Measurements from ENCODE around the gene NECTIN1.

- TF ChIP-seq EZH2 (IDR thresholded peaks at IDR 0.05) (no peak), POLR2A (IDR thresholded peaks at IDR 0.05; ENCODE audit: borderline replicate concordance, extremely low read depth, insufficient read depth, insufficient read length) (no peak), SRF (IDR thresholded peaks at IDR 0.05; ENCODE audit: low read depth) (no peak), YY1 (IDR thresholded peaks at IDR 0.05; ENCODE audit: extremely low read depth, insufficient replicate concordance, low read depth, low read length) (no peak), POLR2AphosphoS5 (IDR thresholded peaks at IDR 0.05; ENCODE audit: low read depth, low read length) (no peak), JUND (IDR thresholded peaks at IDR 0.05) (no peak), MAX (IDR thresholded peaks at IDR 0.05) (no peak), ZFX (IDR thresholded peaks at IDR 0.05) (no peak)
- TF ChIP-seq, protein P1, sequence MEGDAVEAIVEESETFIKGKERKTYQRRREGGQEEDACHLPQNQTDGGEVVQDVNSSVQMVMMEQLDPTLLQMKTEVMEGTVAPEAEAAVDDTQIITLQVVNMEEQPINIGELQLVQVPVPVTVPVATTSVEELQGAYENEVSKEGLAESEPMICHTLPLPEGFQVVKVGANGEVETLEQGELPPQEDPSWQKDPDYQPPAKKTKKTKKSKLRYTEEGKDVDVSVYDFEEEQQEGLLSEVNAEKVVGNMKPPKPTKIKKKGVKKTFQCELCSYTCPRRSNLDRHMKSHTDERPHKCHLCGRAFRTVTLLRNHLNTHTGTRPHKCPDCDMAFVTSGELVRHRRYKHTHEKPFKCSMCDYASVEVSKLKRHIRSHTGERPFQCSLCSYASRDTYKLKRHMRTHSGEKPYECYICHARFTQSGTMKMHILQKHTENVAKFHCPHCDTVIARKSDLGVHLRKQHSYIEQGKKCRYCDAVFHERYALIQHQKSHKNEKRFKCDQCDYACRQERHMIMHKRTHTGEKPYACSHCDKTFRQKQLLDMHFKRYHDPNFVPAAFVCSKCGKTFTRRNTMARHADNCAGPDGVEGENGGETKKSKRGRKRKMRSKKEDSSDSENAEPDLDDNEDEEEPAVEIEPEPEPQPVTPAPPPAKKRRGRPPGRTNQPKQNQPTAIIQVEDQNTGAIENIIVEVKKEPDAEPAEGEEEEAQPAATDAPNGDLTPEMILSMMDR (IDR thresholded peaks at IDR 0.05 in 2 of 3, conservative IDR thresholded peaks at IDR 0.05 in 1 of 3; ENCODE audit: borderline replicate concordance in 1 of 3, insufficient read depth in 1 of 3, low read depth in 2 of 3, low read length in 2 of 3), result no peak
- TF ChIP-seq, protein P2, sequence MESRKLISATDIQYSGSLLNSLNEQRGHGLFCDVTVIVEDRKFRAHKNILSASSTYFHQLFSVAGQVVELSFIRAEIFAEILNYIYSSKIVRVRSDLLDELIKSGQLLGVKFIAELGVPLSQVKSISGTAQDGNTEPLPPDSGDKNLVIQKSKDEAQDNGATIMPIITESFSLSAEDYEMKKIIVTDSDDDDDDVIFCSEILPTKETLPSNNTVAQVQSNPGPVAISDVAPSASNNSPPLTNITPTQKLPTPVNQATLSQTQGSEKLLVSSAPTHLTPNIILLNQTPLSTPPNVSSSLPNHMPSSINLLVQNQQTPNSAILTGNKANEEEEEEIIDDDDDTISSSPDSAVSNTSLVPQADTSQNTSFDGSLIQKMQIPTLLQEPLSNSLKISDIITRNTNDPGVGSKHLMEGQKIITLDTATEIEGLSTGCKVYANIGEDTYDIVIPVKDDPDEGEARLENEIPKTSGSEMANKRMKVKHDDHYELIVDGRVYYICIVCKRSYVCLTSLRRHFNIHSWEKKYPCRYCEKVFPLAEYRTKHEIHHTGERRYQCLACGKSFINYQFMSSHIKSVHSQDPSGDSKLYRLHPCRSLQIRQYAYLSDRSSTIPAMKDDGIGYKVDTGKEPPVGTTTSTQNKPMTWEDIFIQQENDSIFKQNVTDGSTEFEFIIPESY (IDR thresholded peaks at IDR 0.05; ENCODE audit: extremely low read depth, insufficient replicate concordance, low read length), result no peak
These were observed 5.8 kb upstream of the NECTIN1 start for GRCh38 chr11:119734788-119735187.

Data from HCT116 (cell line).